Measurements from ENCODE around the gene FPGS.

FPGS gene

DNA sequence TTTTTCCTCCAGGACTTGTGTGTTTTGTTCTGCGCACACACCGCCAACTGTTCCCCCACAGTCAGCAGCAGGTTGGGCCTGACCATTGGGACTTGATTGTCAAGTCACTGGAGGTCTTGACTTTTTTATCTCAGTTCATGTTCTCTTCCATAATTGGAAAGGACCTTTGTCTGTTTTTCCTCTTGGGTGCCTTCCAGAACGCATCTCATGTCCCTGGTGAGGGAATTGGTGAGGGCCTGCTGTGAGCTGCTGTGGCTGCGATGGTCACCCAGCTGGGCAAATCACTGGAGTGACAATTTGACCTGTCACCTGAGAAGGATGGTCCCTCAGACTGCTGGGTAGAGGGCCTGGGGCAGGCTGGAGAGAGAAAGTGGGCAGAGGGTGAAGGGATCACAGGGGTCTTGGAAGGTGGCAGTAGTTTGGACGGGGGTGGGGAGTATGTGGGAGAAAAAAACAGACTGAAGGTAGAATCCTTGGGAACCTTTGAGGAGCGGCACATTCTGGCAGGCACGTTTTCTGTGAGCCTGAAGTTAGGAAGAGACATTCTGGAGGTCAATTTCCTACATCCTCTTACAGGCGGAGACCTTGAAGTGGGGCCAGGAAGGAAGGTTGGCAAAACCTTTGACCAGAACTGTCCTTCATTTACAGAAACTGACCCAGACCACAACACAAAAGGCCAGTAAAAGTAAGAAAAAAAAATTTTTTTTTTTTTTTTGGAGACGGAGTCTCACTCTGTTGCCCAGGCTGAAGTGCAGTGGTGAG is 12.4 kb upstream of the FPGS start:
- DNase-seq: no peak

DNA sequence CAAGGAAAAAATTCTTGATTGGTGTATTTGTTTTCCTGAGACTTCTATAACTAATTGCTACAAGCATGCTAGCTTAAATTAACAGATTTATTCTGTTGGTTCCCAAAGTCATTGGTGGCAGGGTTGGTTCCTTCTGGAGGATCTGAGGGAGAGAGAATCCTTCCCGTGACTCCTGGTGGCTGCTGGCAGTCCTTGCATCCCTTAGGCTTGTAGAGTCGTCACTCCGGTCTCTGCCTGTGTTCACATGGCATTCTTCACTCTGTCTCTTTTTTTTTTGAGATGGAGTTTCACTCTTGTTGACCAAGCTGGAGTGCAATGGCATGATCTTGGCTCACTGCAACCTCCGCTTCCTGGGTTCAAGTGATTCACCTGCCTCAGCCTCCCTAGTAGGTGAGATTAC is 11.6 kb upstream of the FPGS start:
- no peak for DNase-seq

DNA sequence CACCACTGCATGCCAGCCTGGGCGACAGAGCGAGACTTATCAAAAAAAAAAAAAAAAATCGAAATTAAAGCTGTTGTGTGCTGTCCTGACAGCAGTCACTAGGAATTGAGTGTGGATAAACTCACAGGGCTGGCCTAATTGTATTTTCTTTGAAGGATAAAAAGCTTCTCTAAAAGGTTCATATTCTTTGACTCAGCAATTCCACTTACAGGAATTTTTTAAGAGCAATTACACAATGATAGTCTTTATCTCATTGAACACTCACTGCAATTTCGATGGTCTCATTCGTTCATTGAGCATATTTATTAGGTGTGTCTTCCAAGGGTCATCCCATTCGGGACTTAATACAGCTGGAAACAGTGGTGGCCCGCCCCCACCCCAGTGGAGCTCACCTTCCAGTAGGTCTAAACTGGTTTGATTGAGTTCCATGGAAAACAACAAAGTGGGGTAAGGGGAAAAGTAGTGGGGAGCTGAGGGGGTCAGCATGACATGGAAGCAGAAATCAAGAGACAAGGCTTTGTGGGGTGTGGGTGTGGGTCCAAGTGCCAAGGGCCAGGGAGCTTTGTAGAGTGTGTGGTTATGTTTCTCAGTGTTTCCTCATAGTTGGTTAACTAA is 10.2 kb upstream of the FPGS start:
- DNase-seq: no peak

DNA sequence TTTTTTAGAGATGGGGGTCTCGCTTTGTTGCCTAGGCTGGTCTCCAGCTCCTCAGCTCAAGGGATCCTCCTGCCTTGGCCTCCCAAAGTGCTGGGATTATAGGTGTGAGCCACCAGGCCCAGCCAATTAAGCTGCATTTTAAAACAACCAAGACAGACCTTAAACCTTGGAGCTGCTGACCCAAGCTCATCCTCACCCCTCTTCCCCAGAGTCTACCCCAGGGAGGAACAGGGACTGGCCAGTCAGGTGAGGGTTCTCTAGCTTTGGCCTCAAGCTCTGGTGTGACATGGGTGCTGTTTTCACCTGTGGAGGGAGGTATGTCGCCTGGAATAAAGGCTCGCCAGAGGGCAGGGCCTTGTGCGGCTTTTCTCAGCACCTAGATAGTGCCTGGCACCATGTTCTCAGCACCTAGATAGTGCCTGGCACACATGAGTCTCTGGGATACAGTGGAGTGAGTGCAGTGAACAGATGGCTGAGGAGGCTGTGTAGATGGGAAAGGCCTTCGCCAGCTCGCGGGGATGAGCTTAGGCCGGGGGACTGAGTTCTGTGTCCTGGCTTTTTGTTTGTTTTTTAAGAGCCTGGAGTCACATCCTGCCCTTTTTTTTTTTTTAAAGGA is 9.5 kb upstream of the FPGS start:
- DNase-seq: no peak

DNA sequence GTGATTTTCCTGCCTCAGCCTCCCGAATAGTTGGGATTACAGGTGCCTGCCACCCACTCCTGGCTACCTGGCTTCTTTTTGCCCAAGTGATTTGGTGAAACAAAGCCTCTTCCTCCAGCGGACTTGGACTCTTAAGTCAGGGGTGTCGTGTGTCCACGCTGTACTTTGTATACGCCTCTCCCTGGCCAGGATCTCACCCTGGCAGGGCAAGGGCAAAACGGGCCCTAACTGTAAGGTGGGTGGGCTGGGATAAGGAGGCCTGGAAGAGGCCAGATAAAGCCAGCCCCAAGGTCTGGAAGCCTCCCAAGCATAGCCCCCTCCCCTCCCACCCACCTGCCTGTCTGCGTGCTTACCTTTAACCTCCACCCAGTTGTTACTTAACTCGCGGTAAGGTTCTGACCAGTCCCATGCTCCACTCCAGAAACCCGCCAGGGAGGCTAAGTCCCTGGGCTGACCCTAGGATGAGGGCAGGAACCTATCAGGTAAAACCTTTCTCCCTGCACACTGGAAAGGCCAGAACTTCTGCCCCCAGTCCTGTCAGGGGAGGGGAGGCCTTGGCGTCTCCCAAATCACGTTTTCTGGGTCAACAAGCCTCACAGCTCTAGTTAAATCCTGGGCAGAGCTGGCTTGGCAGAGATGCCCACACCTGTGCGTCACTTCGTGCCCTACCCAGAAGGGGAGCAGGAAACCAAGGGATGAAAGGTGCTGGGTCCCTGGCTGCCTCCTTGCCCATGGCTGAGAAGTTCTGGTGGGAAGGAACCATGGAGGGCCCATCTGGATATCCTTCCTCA is 8.5 kb upstream of the FPGS start:
- no peak for DNase-seq

DNA sequence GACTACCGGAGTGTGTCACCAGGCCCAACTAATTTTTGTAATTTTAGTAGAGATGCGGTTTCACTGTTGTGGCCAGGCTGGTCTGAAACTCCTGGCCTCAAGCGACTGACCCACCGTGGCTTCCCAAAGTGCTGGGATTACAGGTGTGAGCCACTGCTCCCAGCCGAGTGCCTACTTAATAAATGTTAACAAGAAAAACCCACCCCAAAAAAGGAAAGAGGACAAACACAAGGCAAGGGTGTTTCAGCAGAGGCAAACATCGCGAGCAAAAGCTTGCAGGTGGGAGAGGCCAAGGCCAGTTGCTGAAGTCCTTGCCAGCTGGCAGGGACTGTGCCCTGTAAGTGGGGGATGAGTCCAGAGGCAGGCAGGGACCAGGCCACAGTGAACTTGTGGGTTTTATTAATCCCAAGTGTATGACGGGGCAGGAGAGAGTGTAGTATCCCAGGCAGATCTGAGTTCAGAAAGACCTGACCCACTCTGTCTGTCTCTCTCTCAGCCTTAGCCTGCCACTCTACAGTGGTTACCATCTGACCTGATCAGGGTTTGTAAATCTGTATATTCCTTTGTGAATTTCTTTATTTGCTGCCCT is 6.4 kb upstream of the FPGS start:
- no peak for DNase-seq

DNA sequence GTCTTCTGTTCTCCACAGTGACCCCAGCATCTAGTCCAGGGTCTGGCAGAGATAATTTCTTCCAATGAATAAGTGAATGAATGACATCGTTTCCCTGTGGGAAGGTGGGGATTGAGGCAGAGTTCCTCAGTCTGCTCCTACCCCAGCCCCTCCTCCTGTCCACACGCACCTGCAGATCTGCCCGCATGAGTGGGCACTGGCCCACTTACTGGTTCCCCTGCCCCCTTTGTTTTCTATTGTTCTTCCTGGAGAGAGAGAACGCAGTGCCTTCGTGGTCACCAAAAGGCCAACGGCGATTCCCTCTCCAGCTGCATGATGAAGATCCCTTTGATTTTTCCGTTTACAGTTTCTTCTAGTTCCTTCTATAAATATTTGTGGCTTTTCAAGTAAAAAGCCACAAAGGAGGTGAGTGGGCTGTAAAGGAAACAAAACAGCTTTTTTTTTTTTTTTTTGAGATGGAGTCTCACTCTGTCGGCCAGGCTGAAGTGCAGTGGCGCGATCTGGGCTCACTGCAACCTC is 5.8 kb upstream of the FPGS start:
- DNase-seq: no peak

DNA sequence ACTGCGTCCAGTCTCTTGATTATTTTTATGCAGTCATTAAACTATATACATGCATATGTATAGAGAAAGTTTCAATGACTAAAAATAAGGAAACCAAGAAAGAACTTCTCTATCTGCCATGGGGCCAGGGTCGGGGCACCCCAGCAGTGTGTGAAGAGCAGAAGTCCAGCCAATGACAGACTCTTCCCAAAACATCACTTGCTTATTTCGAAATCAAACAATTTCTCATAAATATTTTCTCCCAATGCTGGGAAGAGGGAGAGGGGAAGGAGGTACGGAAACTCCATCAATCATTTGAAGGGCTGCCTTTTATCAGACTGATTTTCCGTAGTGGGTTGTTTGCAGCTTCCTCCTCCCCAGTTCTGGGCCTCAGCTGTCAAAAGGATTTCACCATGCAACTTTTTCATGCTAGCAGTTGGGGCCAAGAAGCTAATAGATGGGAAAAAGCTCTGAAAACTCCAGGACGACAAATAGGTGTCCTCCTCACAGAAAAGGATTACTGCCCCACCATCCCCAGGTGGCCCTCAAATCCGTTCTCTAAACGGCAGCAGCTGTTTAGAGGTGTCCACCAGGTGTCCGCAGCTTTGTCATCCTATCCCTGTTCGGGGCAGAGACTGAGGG is 617 bp upstream of the FPGS start:
- DNase-seq: no peak

DNA sequence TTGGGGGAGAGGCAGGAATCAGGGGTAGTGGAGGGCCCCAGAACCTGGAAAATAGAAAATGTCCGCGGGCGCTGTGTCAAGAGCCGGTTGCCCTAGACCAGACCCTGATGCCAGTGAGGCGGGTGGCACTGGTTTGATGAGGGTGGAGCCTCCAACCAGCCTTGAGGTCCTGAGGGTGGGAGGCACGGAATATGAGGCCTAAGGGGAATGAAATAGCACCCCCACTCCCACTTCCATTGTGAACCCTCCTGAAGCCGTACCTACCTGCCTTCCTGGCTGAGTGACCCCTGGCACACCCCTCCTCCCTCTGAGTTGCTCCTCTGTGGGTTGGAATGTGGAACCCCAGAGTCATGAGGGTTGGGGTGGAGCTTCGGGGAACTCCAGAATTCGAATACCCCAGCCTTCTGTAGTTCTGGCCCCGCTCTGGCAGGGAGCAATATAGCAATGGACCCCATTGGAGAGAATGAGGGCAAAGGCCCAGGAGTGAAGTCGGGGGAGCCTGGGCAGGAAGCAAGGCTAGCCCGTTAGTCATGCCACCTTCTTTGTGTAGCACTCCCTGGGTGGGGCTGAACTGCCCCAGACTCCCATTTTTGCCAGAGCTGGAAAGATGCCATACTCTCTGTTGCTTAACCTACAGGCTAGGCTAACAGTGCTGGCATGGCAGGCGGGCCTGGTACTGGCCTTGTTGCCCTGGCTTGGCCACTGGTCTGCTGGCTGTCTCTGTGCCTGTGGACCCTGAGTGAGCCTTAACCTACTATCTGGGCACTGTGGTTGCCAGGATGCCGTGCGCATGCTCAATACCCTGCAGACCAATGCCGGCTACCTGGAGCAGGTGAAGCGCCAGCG is 1.0 kb downstream of the FPGS start:
- peak; percentile 42 for DNase-seq

DNA sequence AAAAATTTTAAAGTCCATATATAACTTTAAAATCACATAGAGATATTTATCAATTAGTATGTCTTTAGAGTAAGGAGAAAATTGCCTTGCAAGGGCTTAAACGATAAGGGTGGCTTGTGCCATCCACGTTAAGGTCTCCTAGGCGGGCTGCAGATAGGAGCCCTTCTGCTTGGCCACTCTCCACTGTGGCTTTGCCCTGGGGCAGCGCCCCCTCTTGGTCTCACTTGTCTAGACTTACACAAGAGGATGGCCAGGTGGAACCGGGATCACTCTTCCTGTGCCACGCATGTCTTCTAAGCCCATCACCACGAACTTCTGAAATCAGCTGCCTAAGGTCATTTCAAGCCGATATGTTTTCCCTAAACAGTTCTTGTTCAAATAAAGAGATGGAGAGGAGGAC is 2.9 kb downstream of the FPGS start:
- peak; percentile 50 for DNase-seq

DNA sequence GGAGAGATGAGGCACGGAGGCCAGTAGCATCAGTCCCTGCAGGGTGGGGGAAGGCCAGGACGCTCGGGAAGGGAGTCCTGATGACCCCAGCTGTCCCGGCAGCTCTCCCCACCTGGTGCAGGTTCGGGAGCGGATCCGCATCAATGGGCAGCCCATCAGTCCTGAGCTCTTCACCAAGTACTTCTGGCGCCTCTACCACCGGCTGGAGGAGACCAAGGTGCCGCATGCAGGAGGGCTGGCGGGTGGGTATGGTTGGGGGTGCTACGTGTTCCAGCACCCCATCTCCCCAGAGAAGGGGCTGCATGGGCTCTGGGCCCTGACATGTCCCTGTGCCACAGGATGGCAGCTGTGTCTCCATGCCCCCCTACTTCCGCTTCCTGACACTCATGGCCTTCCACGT is 4.2 kb downstream of the FPGS start:
- DNase-seq: no peak

DNA sequence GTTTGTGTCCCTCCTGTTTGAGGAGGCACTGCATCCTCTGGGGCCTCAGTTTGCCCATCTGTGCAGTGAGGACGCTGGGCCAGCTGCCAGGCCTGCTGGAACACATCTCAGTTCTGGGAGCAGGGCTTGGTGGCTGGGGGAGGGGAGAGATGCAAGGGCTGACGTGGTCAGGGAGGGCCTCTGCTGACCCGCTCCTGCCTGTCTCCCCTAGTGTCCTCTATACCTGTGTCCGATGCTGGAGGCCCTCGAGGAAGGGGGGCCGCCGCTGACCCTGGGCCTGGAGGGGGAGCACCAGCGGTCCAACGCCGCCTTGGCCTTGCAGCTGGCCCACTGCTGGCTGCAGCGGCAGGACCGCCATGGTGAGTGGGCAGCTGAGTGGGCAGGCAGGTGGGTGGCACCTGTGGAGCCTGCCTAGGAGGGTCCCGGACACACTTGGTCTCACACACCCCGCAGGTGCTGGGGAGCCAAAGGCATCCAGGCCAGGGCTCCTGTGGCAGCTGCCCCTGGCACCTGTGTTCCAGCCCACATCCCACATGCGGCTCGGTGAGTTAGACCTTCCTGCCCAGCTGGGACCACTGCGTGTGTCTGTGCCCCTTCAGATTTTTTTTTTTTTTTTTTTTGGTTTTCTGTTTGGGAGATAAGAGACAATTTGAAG is 5.8 kb downstream of the FPGS start:
- no peak for DNase-seq

DNA sequence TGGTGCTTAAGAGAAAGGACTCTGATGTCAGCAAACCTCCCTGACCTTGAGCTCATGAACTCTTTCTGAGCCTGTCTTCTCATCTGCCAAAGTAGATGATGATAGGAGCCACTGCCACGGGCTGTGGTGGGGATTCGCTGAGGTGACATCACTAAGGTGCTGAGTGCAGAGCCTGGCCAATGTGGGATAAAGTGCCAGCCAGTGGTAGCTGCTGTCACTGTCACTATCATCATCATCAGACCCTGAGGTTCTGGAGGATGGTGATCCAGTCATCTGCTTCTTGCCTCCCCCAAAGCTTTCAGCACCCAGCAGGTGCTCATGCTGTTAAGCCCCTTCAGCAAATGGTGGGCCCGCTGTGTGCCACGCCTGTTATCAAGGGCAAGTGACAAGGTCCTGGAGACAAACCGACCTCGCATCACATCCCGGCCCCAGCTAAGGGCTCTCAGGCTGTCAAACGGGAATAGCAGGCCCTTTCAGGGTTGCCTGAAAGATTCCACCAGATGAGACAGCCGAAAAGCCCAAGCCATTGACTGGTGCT is 6.4 kb downstream of the FPGS start:
- DNase-seq: no peak

DNA sequence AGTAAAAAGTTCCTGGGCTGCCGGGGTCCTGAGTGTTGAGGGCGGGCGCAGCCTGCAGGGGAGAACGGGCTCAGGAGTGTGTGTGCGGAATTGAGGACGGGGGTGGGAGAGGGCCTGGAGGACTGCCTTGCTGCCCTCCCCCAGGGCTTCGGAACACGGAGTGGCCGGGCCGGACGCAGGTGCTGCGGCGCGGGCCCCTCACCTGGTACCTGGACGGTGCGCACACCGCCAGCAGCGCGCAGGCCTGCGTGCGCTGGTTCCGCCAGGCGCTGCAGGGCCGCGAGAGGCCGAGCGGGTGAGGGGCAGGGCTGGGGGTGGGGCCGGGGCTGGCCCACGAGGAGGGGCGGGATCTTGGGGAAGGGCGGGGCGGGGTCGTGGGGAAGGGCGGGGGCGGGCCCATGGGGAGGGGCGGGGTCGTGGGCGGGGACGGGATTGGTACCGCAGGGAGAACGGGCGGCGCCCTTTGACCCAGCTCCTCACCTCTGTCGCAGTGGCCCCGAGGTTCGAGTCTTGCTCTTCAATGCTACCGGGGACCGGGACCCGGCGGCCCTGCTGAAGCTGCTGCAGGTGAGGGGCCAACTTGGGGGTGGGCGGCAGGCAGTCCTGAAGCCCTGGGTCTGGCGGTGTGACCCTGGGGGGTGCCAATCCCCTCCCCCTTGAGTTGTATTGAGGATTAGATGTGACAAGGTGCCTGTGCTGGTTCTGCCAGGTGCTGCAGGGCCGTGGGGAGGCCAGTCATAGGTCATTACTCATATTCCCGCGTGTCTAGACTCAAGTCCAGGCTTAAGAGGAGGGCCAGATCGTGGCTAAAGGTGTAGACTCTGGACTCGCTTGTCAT is 7.1 kb downstream of the FPGS start:
- no peak for DNase-seq

DNA sequence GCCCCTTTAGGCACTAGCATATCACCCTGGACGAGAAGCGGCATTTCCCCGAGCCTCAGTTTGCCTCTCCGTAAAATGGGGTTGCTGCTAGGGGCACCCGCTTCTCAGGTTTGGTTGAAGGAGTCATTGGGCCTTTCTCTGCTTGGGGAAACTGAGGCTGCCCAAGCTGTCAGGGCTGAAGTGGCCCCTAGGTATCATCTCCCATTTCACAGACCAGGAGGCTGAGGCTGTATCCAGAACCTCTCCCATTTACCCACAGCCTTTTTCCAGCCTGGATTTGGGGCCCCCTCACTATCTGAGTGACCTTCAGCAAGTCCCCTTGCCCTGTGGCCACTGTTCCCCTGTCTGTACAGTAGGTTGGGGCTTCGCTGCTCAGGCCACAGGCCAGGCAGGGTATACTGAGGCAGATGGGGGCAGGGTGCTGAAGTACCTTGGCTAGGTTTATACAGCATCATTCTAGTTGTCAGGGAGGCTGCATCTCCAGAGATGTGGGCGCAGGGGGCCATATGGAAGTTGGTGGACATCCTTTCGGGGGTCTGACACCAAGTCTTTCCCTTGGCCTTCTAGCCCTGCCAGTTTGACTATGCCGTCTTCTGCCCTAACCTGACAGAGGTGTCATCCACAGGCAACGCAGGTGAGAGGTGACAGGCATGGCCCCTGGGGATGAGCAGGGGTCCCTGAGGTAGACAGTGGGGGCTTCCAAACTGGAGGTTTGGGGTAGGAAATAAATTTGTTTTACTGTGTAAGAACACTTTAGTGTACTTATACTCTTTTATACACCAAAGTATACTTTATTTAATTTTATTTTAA is 7.9 kb downstream of the FPGS start:
- DNase-seq: no peak

DNA sequence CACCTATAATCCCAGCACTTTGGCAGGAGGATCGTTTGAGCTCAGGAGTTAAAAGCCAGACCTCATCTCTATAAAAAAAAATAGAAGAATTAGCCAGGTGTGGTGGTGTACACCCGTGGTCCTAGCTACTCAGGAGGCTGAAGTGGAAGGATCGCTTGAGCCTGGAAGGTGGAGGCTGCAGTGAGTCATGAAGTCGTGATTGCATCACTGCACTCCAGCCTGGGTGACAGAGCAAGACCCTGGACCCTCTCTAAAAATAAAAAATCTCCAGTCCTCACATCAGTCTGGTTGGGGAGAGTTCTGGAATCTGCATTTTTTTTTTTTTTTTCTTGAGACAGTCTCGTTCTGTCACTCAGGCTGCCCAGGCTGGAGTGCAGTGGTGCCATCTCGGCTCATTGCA is 9.3 kb downstream of the FPGS start:
- no peak for DNase-seq

DNA sequence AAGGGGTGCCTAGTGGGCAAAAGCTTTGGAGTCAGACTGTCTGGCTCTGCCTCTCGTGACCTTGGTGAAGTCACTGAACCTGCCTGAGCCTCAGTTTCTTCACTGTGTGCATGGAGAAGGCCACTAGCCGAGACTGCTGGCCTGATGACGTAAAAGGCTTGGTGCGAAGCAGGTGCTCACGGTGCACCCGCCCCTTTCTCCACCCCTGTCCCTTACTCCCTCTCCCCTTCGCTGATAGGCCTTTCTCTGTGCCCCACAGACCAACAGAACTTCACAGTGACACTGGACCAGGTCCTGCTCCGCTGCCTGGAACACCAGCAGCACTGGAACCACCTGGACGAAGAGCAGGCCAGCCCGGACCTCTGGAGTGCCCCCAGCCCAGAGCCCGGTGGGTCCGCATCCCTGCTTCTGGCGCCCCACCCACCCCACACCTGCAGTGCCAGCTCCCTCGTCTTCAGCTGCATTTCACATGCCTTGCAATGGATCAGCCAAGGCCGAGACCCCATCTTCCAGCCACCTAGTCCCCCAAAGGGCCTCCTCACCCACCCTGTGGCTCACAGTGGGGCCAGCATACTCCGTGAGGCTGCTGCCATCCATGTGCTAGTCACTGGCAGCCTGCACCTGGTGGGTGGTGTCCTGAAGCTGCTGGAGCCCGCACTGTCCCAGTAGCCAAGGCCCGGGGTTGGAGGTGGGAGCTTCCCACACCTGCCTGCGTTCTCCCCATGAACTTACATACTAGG is 10.4 kb downstream of the FPGS start:
- no peak for DNase-seq

DNA sequence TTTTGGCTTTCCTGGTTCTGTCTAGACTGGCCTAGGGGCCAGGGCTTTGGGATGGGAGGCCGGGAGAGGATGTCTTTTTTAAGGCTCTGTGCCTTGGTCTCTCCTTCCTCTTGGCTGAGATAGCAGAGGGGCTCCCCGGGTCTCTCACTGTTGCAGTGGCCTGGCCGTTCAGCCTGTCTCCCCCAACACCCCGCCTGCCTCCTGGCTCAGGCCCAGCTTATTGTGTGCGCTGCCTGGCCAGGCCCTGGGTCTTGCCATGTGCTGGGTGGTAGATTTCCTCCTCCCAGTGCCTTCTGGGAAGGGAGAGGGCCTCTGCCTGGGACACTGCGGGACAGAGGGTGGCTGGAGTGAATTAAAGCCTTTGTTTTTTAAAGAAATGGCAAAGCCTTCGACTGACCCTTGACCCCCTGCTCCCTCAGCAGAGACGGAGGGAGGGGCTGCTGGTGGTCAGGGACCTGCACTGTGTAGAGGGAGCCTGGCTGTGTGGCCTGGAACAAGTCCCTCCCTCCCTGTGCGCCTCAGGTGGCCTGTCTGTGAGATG is 11.1 kb downstream of the FPGS start:
- DNase-seq: no peak

Data from activated CD4-positive, alpha-beta T cell treated with anti-CD3 and anti-CD28 coated beads, Interleukin-10, Interleukin-2, amounts not matched to agents 100 ng/mL and 50 ng/mL, durations not matched to agents 16 hours and 8 hours (primary cell).